NOMO-1 treated with DMSO at 0.1 percent for 48 hours (cell line): ENCODE data around the gene RNF223.
"Not testable (repeated sequence)": the region's sequence is repeated elsewhere in the genome, so short reads cannot be mapped to it uniquely, and the experiment has no call there.

Source experiments
- DNase-seq: peaks from one replicate; lab custom pipeline; 2025; ENCODE audit not compliant: unreplicated experiment; lab: John Stamatoyannopoulos, UW

The RNF223 gene

GRCh38 chr1:1061682-1062345 lies 12.3 kb downstream of the RNF223 start:
- DNase-seq: no peak

- no peak for DNase-seq
These were observed 13.7 kb downstream of the RNF223 start for GRCh38 chr1:1060281-1061000.

- DNase-seq: peak; percentile 62
These were observed 14.4 kb downstream of the RNF223 start for GRCh38 chr1:1059494-1060280.

GRCh38 chr1:1058921-1059493 lies 15.1 kb downstream of the RNF223 start:
- peak; percentile 47 for DNase-seq

GRCh38 chr1:1058088-1058905 lies 15.8 kb downstream of the RNF223 start:
- DNase-seq: no peak

- DNase-seq: not testable (repeated sequence)
These were observed 16.4 kb downstream of the RNF223 start for GRCh38 chr1:1057769-1058087.

GRCh38 chr1:1055841-1056736 lies 18.0 kb downstream of the RNF223 start:
- DNase-seq: no peak

GRCh38 chr1:1054971-1055370 lies 19.1 kb downstream of the RNF223 start:
- no peak for DNase-seq

GRCh38 chr1:1054099-1054700 lies 19.9 kb downstream of the RNF223 start:
- DNase-seq: no peak

GRCh38 chr1:1053682-1054081 lies 20.4 kb downstream of the RNF223 start:
- DNase-seq: no peak

GRCh38 chr1:1053022-1053421 lies 21.1 kb downstream of the RNF223 start:
- DNase-seq: no peak

GRCh38 chr1:1052003-1052840 lies 21.9 kb downstream of the RNF223 start:
- no peak for DNase-seq

- DNase-seq: no peak
These were observed 22.8 kb downstream of the RNF223 start for GRCh38 chr1:1051127-1051810.

GRCh38 chr1:1050577-1051052 lies 23.5 kb downstream of the RNF223 start:
- no peak for DNase-seq

GRCh38 chr1:1049318-1050165 lies 24.6 kb downstream of the RNF223 start:
- DNase-seq: no peak

- DNase-seq: no peak
These were observed 25.3 kb downstream of the RNF223 start for GRCh38 chr1:1048765-1049164.

- DNase-seq: no peak
These were observed 26.1 kb downstream of the RNF223 start for GRCh38 chr1:1047963-1048362.
